ENCODE results near the gene ALCAM.

ALCAM gene

GRCh38 chr3:105513886-105514285 is 147.2 kb downstream of the ALCAM start:
- DNase-seq (ENCODE audit: low read depth): no peak
- no peak overlapping the region for H3K4me3 ChIP-seq (ENCODE audit: control insufficient read depth, low read depth, low read length)
- no peak for TF ChIP-seq CTCF (IDR thresholded peaks at IDR 0.05; ENCODE audit: control insufficient read depth, insufficient read depth, low read depth, low read length, missing control alignments)

- no peak for TF ChIP-seq CTCF (IDR thresholded peaks at IDR 0.05; ENCODE audit: control insufficient read depth, insufficient read depth, low read depth, low read length, missing control alignments)
- H3K4me3 ChIP-seq (ENCODE audit: control insufficient read depth, low read depth, low read length): no peak overlapping the region
- no peak for DNase-seq (ENCODE audit: low read depth)
Measured at GRCh38 chr3:105515372-105515771, 148.7 kb downstream of the ALCAM start.

GRCh38 chr3:105516972-105517371 is 150.3 kb downstream of the ALCAM start:
- H3K4me3 ChIP-seq (ENCODE audit: control insufficient read depth, low read depth, low read length): no peak overlapping the region
- no peak for DNase-seq (ENCODE audit: low read depth)
- no peak for TF ChIP-seq CTCF (IDR thresholded peaks at IDR 0.05; ENCODE audit: control insufficient read depth, insufficient read depth, low read depth, low read length, missing control alignments)

GRCh38 chr3:105518203-105518602 is 151.5 kb downstream of the ALCAM start:
- H3K4me3 ChIP-seq (ENCODE audit: control insufficient read depth, low read depth, low read length): no peak overlapping the region
- TF ChIP-seq CTCF (IDR thresholded peaks at IDR 0.05; ENCODE audit: control insufficient read depth, insufficient read depth, low read depth, low read length, missing control alignments): no peak
- DNase-seq (ENCODE audit: low read depth): no peak

- DNase-seq (ENCODE audit: low read depth): peak; percentile 42
Measured at GRCh38 chr3:105518806-105519418, 152.2 kb downstream of the ALCAM start.

GRCh38 chr3:105521770-105522169 is 155.1 kb downstream of the ALCAM start:
- TF ChIP-seq CTCF (IDR thresholded peaks at IDR 0.05; ENCODE audit: control insufficient read depth, insufficient read depth, low read depth, low read length, missing control alignments): no peak
- no peak overlapping the region for H3K4me3 ChIP-seq (ENCODE audit: control insufficient read depth, low read depth, low read length)
- DNase-seq (ENCODE audit: low read depth): no peak

More at GRCh38 chr3:105518806-105519418, 152.2 kb downstream of the ALCAM start:
- no peak overlapping the region for H3K4me3 ChIP-seq (ENCODE audit: control insufficient read depth, low read depth, low read length)
- peak; percentile 56 for TF ChIP-seq CTCF (IDR thresholded peaks at IDR 0.05; ENCODE audit: control insufficient read depth, insufficient read depth, low read depth, low read length, missing control alignments)
